Hepatocyte (in vitro differentiated cells): ENCODE data around the gene LDLRAP1.

Experiments used
- CTCF ChIP-seq: fragments of 200-600 bp; sonication (generic); IDR thresholded peaks from 2 replicates; pipeline ENCODE4 v1.5.1; 2016; ENCODE audit warnings: antibody characterized with exemption, mild to moderate bottlenecking; ENCODE audit not compliant: poor library complexity
- EZH2 ChIP-seq: fragments of 200-600 bp; sonication (generic); IDR thresholded peaks from 2 replicates; pipeline ENCODE4 v1.6.1; 2016; ENCODE audit warnings: antibody characterized with exemption, mild to moderate bottlenecking, borderline replicate concordance
- EZH2phosphoT487 ChIP-seq: fragments of 200-600 bp; sonication (generic); IDR thresholded peaks from one replicate; pipeline ENCODE4 v1.6.1; 2018; ENCODE audit warnings: antibody characterized with exemption, mild to moderate bottlenecking, low read depth, moderate library complexity; ENCODE audit not compliant: unreplicated experiment, severe bottlenecking

GRCh38 chr1:25583519-25584370 lies 40.3 kb downstream of the LDLRAP1 start:
- TF ChIP-seq CTCF: no peak
- TF ChIP-seq EZH2: no peak
- TF ChIP-seq EZH2phosphoT487: no peak
